Upper lobe of left lung (tissue), 4 donors: Measurements from ENCODE around the gene PALLD.

Source experiments
- CTCF ChIP-seq, 6 experiments: fragments of 450-650 bp in 4 of 6; fragments of 200-600 bp in 2 of 6; sonication (generic) in 2 of 6; IDR thresholded peaks; one replicate each; pipeline ENCODE4 v1.5.1; 2016 to 2019; ENCODE audit warnings: antibody characterized with exemption in 6 of 6
- POLR2A ChIP-seq, 4 donors: fragments of 450-650 bp; IDR thresholded peaks; one replicate each; pipeline ENCODE4 v1.5.1; 2016 to 2017; ENCODE audit warnings: antibody characterized with exemption in 4 of 4, mild to moderate bottlenecking in 2 of 4

DNA sequence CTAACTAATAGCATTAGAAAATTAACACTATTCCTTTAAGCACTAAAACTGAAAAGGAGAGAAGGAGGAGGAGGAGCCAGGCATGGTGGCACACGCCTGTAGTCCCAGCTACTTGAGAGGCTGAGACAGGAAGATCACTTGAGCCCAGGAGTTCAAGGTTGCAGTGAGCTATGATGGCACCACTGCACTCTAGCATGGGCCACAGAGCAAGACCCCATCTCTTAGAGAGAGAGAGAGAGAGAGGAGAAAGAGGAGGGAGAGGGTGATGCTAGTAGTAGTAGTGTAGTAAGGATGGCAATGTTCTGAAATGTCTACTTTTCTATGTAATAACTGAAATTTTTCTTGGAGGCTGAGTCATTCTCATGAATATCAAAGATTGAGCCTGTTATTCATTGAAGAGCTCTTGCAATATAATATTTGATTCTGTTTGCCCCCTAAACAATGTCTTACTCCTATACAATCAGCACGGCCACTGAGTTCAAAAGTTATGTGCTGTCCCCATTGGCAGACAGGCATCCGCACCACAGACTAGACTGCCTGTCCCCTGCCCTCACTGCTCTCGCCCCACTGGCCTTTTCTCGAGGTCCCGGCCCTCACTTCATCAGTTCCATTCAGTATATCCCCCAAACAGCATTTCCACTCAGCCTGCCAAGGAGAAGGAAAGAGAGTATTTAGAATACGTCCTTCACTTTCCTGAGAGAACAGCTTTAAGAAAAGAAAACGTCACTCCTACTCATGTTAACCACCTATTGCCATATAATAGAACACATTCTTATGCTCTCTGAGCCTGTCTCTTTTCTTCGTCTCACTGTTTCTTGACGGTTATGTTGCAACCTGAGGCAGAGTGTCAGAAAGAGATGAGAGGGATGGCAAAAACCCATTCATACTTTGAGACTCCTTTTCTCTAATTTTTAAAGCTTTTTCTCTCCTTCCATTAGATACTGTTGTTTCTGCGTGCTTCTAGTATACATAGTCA lies 238.1 kb downstream of the PALLD start:
- no peak for TF ChIP-seq CTCF (IDR thresholded peaks at IDR 0.05)
- no peak for TF ChIP-seq POLR2A (IDR thresholded peaks at IDR 0.05)
